GM12878 (cell line): Measurements from ENCODE around the gene PADI2. TPM values are rescaled to one million over a fixed set of nuclear protein-coding genes. Genes with fewer than 3 reads are reported as not detected.
A peak's percentile ranks its signal among the peaks of the same experiment; 100 is the strongest.

Source experiments
- ATAC-seq: fragments of 200-7000 bp; cut with Tn5 transposase; 3 replicates; pipeline ENCODE4 v1.9.1; 2020; ENCODE audit warnings: mild to moderate bottlenecking, moderate library complexity
- BruUV-seq: library from RNA; stranded (reverse); fragments of 400-500 nt; replicated peaks from 2 replicates; lab custom pipeline; 2021; lab: Mats Ljungman, UMichigan
- CTCF ChIA-PET: fragments of 300-600 bp; sonication (Branson Sonifier 250); formaldehyde crosslinking; extraction: SDS; loops from one replicate; lab custom pipeline; 2021; ENCODE audit warnings: inconsistent platforms; lab: Yijun Ruan, JAX
- POLR2A ChIA-PET: fragments of 350-600 bp; formaldehyde crosslinking; extraction: SDS; loops from one replicate; lab custom pipeline; 2021; ENCODE audit warnings: inconsistent platforms; lab: Charles Lee
- RAD21 ChIA-PET: fragments of 300-600 bp; sonication (Branson Sonifier 250); formaldehyde crosslinking; loops from one replicate; lab custom pipeline; 2023; ENCODE audit warnings: antibody characterized with exemption; ENCODE audit not compliant: unreplicated experiment; lab: Charles Lee
- SMC1A ChIA-PET: fragments of 300-600 bp; sonication (Branson Sonifier 250); formaldehyde crosslinking; loops from one replicate; lab custom pipeline; 2023; ENCODE audit not compliant: unreplicated experiment, uncharacterized antibody; lab: Charles Lee
- DNase-seq: peaks from one replicate; pipeline ENCODE4 v3.0.0-alpha.2; 2011; ENCODE audit warnings: low read depth, low spot score
- FAIRE-seq: peaks from 3 replicates; lab custom pipeline; 2011; peaks lifted over from hg19 to GRCh38; lab: Jason Lieb, UNC
- H2AFZ ChIP-seq: 2 replicates; pipeline ENCODE4 v1.6.0; 2011; ENCODE audit warnings: low read depth, low read length, control low read depth; ENCODE audit not compliant: control insufficient read depth
- H3K27ac ChIP-seq: 2 replicates; pipeline ENCODE4 v1.5.1; 2011; ENCODE audit warnings: control low read depth; ENCODE audit not compliant: control insufficient read depth, insufficient read depth
- H3K27me3 ChIP-seq, 2 experiments: replicated peaks in 1 of 2; 2 replicates each; pipeline versions ENCODE4 v1.6.0 to v1.6.1; 2011; ENCODE audit warnings: low read length in 1 of 2; ENCODE audit not compliant: control insufficient read depth in 2 of 2, insufficient read depth in 2 of 2
- H3K36me3 ChIP-seq, 2 experiments: 2 replicates each; pipeline ENCODE4 v1.5.1; 2011; ENCODE audit warnings: low read length in 1 of 2; ENCODE audit not compliant: control insufficient read depth in 2 of 2, insufficient read depth in 2 of 2
- H3K4me1 ChIP-seq: 2 replicates; pipeline ENCODE4 v1.6.1; 2011; ENCODE audit warnings: mild to moderate bottlenecking, low read length, moderate library complexity, mixed read lengths; ENCODE audit not compliant: control insufficient read depth, insufficient read depth
- H3K4me2 ChIP-seq: 2 replicates; pipeline ENCODE4 v1.6.0; 2011; ENCODE audit warnings: control low read depth; ENCODE audit not compliant: control insufficient read depth, insufficient read depth
- H3K4me3 ChIP-seq: fragments of 200-600 bp; sonication (generic); 2 replicates; pipeline ENCODE4 v1.5.1; 2016
- H3K79me2 ChIP-seq: 2 replicates; pipeline ENCODE4 v1.6.0; 2011; ENCODE audit warnings: low read length; ENCODE audit not compliant: control insufficient read depth, insufficient read depth
- H3K9ac ChIP-seq: 2 replicates; pipeline ENCODE4 v1.8.0; 2011; ENCODE audit warnings: low read length, control low read depth, mixed read lengths; ENCODE audit not compliant: control insufficient read depth, insufficient read depth
- H3K9me3 ChIP-seq: replicated peaks from 3 replicates; pipeline ENCODE4 v1.5.1; 2011; ENCODE audit warnings: mild to moderate bottlenecking, low read length; ENCODE audit not compliant: control insufficient read depth, insufficient read depth
- H4K20me1 ChIP-seq: 2 replicates; pipeline ENCODE4 v1.6.0; 2011; ENCODE audit not compliant: control insufficient read depth, insufficient read depth
- CHD1 ChIP-seq: IDR thresholded peaks from 2 replicates; pipeline ENCODE4 v1.6.1; 2012; ENCODE audit warnings: low read depth, low read length, improper control_type of control experiment
- CREB1 ChIP-seq: IDR thresholded peaks from 2 replicates; pipeline ENCODE4 v1.6.1; 2012; ENCODE audit warnings: low read depth, mild to moderate bottlenecking, inconsistent platforms
- DPF2 ChIP-seq: fragments of 450-650 bp; IDR thresholded peaks from 2 replicates; pipeline ENCODE4 v1.6.1; 2017; ENCODE audit warnings: mild to moderate bottlenecking
- ESRRA ChIP-seq: IDR thresholded peaks from 2 replicates; pipeline ENCODE4 v1.6.1; 2012; ENCODE audit warnings: mild to moderate bottlenecking, low read length, improper control_type of control experiment
- IKZF1 ChIP-seq: fragments of 450-650 bp; conservative IDR thresholded peaks from 2 replicates; pipeline ENCODE4 v1.6.1; 2017; ENCODE audit warnings: antibody characterized with exemption, mild to moderate bottlenecking
- IRF4 ChIP-seq: IDR thresholded peaks from 2 replicates; pipeline ENCODE4 v1.6.1; 2011; ENCODE audit warnings: low read depth, low read length
- LARP7 ChIP-seq: fragments of 450-650 bp; IDR thresholded peaks from 2 replicates; pipeline ENCODE4 v1.6.1; 2017; ENCODE audit warnings: mild to moderate bottlenecking
- NR2F1 ChIP-seq: fragments of 450-650 bp; conservative IDR thresholded peaks from 2 replicates; pipeline ENCODE4 v1.6.1; 2017; ENCODE audit warnings: mild to moderate bottlenecking
- PAX5 ChIP-seq: IDR thresholded peaks from 2 replicates; pipeline ENCODE4 v1.6.1; 2011; ENCODE audit warnings: low read depth, low read length, borderline replicate concordance
- RCOR1 ChIP-seq: conservative IDR thresholded peaks from 2 replicates; pipeline ENCODE4 v1.6.1; 2012; ENCODE audit warnings: low read depth, low read length, improper control_type of control experiment
- TBL1XR1 ChIP-seq: IDR thresholded peaks from 2 replicates; pipeline ENCODE4 v1.6.1; 2012; ENCODE audit warnings: low read depth, low read length, improper control_type of control experiment
- USF2 ChIP-seq: IDR thresholded peaks from 2 replicates; pipeline ENCODE4 v1.6.1; 2011; ENCODE audit warnings: low read depth, low read length, improper control_type of control experiment, borderline replicate concordance
- YBX1 ChIP-seq: fragments of 450-650 bp; IDR thresholded peaks from 2 replicates; pipeline ENCODE4 v1.6.1; 2016; ENCODE audit warnings: antibody characterized with exemption
- ZNF384 ChIP-seq: IDR thresholded peaks from 2 replicates; pipeline ENCODE4 v1.6.1; 2012; ENCODE audit warnings: low read depth, mild to moderate bottlenecking, low read length, improper control_type of control experiment, borderline replicate concordance
- WGBS: methylation state at CpG from one replicate; pipeline ENCODE4 v1.1.6; 2016; ENCODE audit warnings: low lambda C conversion rate; ENCODE audit not compliant: insufficient replicate concordance, insufficient coverage; ENCODE audit errors: missing lambda C conversion rate; 5-methylcytosine and 5-hydroxymethylcytosine counted together
- in situ Hi-C: fragments of 300-500 bp; cut with MboI; formaldehyde crosslinking; loops from 9 replicates; pipeline ENCODE4 v1.14.3; 2018; ENCODE audit warnings: mixed read lengths
- intact Hi-C: fragments of 100-400 bp; cut with micrococcal nuclease; formaldehyde crosslinking; loops from one replicate; pipeline ENCODE4 v1.14.2; 2022; ENCODE audit not compliant: unreplicated experiment
- polyA plus RNA-seq, 11 experiments: library from polyadenylated mRNA; depleted of rRNA in 4 of 11; unstranded in 6 of 11; stranded (reverse) in 5 of 11; fragments of >200 nt; fragmentation: Nextera tagmentation in 4 of 11; fragmentation: Illumina TruSeq in 1 of 11; extraction: Ambion mirVana in 4 of 11; extraction: Trizol in 1 of 11; gene quantifications; 1 replicate in 1 of 11; 2 replicates in 10 of 11; pipeline versions ENCODE4 v1.2.1 to v1.2.3, GENCODE V29; 2011 to 2016; ENCODE audit warnings: inconsistent platforms in 2 of 11, missing spikeins in 2 of 11, low read depth in 1 of 11
- total RNA-seq, 4 experiments: library from RNA; depleted of rRNA in 3 of 4; stranded (reverse); fragments of >200 nt in 3 of 4; fragmentation: Illumina TruSeq in 1 of 4; extraction: Trizol in 1 of 4; gene quantifications; 2 replicates each; pipeline versions ENCODE4 v1.2.1 to v1.2.3, GENCODE V29; 2013 to 2021
- TF ChIP-seq, protein P1 (sequence below): fragments of 450-650 bp; conservative IDR thresholded peaks from 2 replicates; pipeline ENCODE4 v1.6.1; 2017; ENCODE audit warnings: mild to moderate bottlenecking, moderate library complexity
- TF ChIP-seq, protein P2 (sequence below): fragments of 450-650 bp; IDR thresholded peaks from 2 replicates; pipeline ENCODE4 v1.6.1; 2017; ENCODE audit warnings: borderline replicate concordance
- TF ChIP-seq, protein P3 (sequence below): fragments of 450-650 bp; IDR thresholded peaks from 2 replicates; pipeline ENCODE4 v1.6.1; 2017; ENCODE audit warnings: mild to moderate bottlenecking, moderate library complexity

The PADI2 gene
- total and polyA plus RNA-seq, 10 of the 15 experiments (the other 5 are each of a cell fraction or from before 2014, with no cell fraction given), result 0.05 to 3.0 (median 0.10) TPM; not detected in 1

- H3K27ac ChIP-seq, result no peak overlapping the region
- H3K36me3 ChIP-seq, result peaks cover 0 to 2% of the 10 kb centered on the region in 2 experiments; a peak in 1 of 4 replicates
- intact Hi-C loops, result loop anchor here (10.0 kb wide), 1 partner anchor 223 kb away; no protein-coding TSS in a partner anchor
- no peaks in the 10 kb centered on the region for H4K20me1 ChIP-seq
- H2AFZ ChIP-seq, result no peak overlapping the region
- no peak for ATAC-seq
- no peak for FAIRE-seq
- in situ Hi-C loops, result no loop called here
- H3K4me2 ChIP-seq, result peak overlapping the region; percentile 72; the same call in 1 of the 2 replicates
- SMC1A ChIA-PET, result no interaction called here
- WGBS, result 92% methylated on average over 1 of the region's 1 CpG
- BruUV-seq, result no TSS peak
- H3K79me2 ChIP-seq, result peaks cover 31% of the 10 kb centered on the region
- RAD21 ChIA-PET, result no interaction called here
- peak overlapping the region; percentile 96; the same call in 1 of the 2 replicates for H3K4me3 ChIP-seq
- H3K27me3 ChIP-seq, result no peaks in the 10 kb centered on the region
- POLR2A ChIA-PET, result no interaction called here
- H3K9ac ChIP-seq, result no peak overlapping the region; the same call in 1 of the 2 replicates
- DNase-seq, result no peak
- H3K4me1 ChIP-seq, result no peaks in the 10 kb centered on the region; the same call in 1 of the 2 replicates
- CTCF ChIA-PET, result interaction anchor here (1.0 to 1.2 kb wide), 2 partner anchors 8 to 92 kb away, joined by 3 read pairs; no protein-coding TSS in a partner anchor
- no peaks in the 10 kb centered on the region for H3K9me3 ChIP-seq
- TF ChIP-seq USF2, result no peak
- TF ChIP-seq YBX1, result no peak
- TF ChIP-seq, protein P1, sequence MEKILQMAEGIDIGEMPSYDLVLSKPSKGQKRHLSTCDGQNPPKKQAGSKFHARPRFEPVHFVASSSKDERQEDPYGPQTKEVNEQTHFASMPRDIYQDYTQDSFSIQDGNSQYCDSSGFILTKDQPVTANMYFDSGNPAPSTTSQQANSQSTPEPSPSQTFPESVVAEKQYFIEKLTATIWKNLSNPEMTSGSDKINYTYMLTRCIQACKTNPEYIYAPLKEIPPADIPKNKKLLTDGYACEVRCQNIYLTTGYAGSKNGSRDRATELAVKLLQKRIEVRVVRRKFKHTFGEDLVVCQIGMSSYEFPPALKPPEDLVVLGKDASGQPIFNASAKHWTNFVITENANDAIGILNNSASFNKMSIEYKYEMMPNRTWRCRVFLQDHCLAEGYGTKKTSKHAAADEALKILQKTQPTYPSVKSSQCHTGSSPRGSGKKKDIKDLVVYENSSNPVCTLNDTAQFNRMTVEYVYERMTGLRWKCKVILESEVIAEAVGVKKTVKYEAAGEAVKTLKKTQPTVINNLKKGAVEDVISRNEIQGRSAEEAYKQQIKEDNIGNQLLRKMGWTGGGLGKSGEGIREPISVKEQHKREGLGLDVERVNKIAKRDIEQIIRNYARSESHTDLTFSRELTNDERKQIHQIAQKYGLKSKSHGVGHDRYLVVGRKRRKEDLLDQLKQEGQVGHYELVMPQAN, result no peak
- TF ChIP-seq ZNF384, result no peak
- TF ChIP-seq LARP7, result no peak
- TF ChIP-seq, protein P2, sequence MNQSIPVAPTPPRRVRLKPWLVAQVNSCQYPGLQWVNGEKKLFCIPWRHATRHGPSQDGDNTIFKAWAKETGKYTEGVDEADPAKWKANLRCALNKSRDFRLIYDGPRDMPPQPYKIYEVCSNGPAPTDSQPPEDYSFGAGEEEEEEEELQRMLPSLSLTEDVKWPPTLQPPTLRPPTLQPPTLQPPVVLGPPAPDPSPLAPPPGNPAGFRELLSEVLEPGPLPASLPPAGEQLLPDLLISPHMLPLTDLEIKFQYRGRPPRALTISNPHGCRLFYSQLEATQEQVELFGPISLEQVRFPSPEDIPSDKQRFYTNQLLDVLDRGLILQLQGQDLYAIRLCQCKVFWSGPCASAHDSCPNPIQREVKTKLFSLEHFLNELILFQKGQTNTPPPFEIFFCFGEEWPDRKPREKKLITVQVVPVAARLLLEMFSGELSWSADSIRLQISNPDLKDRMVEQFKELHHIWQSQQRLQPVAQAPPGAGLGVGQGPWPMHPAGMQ, result no peak
- no peak for TF ChIP-seq CHD1
- no peak for TF ChIP-seq CREB1
- no peak for TF ChIP-seq IRF4
- no peak for TF ChIP-seq DPF2
- TF ChIP-seq IKZF1, result no peak
- no peak for TF ChIP-seq ESRRA
- TF ChIP-seq PAX5, result no peak
- TF ChIP-seq NR2F1, result no peak
- no peak for TF ChIP-seq TBL1XR1
- TF ChIP-seq, protein P3, sequence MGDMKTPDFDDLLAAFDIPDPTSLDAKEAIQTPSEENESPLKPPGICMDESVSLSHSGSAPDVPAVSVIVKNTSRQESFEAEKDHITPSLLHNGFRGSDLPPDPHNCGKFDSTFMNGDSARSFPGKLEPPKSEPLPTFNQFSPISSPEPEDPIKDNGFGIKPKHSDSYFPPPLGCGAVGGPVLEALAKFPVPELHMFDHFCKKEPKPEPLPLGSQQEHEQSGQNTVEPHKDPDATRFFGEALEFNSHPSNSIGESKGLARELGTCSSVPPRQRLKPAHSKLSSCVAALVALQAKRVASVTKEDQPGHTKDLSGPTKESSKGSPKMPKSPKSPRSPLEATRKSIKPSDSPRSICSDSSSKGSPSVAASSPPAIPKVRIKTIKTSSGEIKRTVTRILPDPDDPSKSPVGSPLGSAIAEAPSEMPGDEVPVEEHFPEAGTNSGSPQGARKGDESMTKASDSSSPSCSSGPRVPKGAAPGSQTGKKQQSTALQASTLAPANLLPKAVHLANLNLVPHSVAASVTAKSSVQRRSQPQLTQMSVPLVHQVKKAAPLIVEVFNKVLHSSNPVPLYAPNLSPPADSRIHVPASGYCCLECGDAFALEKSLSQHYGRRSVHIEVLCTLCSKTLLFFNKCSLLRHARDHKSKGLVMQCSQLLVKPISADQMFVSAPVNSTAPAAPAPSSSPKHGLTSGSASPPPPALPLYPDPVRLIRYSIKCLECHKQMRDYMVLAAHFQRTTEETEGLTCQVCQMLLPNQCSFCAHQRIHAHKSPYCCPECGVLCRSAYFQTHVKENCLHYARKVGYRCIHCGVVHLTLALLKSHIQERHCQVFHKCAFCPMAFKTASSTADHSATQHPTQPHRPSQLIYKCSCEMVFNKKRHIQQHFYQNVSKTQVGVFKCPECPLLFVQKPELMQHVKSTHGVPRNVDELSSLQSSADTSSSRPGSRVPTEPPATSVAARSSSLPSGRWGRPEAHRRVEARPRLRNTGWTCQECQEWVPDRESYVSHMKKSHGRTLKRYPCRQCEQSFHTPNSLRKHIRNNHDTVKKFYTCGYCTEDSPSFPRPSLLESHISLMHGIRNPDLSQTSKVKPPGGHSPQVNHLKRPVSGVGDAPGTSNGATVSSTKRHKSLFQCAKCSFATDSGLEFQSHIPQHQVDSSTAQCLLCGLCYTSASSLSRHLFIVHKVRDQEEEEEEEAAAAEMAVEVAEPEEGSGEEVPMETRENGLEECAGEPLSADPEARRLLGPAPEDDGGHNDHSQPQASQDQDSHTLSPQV, result no peak
- no peak for TF ChIP-seq RCOR1
Observed at GRCh38 chr1:17052038-17052437, 67.2 kb downstream of the PADI2 start.
